Measurements from ENCODE around the gene MAPKBP1.

The MAPKBP1 gene

GRCh38 chr15:41861736-41862356, 87.6 kb downstream of the MAPKBP1 start:
- Mint-ChIP-seq H3K4me1 (ENCODE audit: low read depth) (peaks cover 7% of the 10 kb centered on the region), H3K4me3 (no peak overlapping the region), H3K27ac (no peak overlapping the region), H3K9me3 (no peaks in the 10 kb centered on the region), H3K27me3 (ENCODE audit: low read depth) (no peaks in the 10 kb centered on the region), H3K36me3 (ENCODE audit: low read depth) (no peaks in the 10 kb centered on the region)

- Mint-ChIP-seq H3K27me3 (ENCODE audit: low read depth) (no peaks in the 10 kb centered on the region), H3K4me1 (ENCODE audit: low read depth) (peaks cover 7% of the 10 kb centered on the region), H3K36me3 (ENCODE audit: low read depth) (no peaks in the 10 kb centered on the region), H3K9me3 (no peaks in the 10 kb centered on the region), H3K27ac (no peak overlapping the region), H3K4me3 (no peak overlapping the region)
Measured at GRCh38 chr15:41862515-41863116, 88.3 kb downstream of the MAPKBP1 start.

- Mint-ChIP-seq H3K4me3 (no peak overlapping the region), H3K36me3 (ENCODE audit: low read depth) (peaks cover 2% of the 10 kb centered on the region), H3K4me1 (ENCODE audit: low read depth) (peaks cover 4% of the 10 kb centered on the region), H3K27ac (no peak overlapping the region), H3K27me3 (ENCODE audit: low read depth) (no peaks in the 10 kb centered on the region), H3K9me3 (no peaks in the 10 kb centered on the region)
Measured at GRCh38 chr15:41865490-41866055, 91.3 kb downstream of the MAPKBP1 start.

GRCh38 chr15:41866263-41866703, 92.0 kb downstream of the MAPKBP1 start:
- peaks cover 5% of the 10 kb centered on the region for H3K4me1 Mint-ChIP-seq (ENCODE audit: low read depth)

GRCh38 chr15:41866872-41867579, 92.7 kb downstream of the MAPKBP1 start:
- H3K4me1 Mint-ChIP-seq (ENCODE audit: low read depth), result peaks cover 5% of the 10 kb centered on the region
- no peak overlapping the region for H3K4me3 Mint-ChIP-seq
- H3K9me3 Mint-ChIP-seq, result no peaks in the 10 kb centered on the region
- peaks cover 2% of the 10 kb centered on the region for H3K36me3 Mint-ChIP-seq (ENCODE audit: low read depth)
- H3K27me3 Mint-ChIP-seq (ENCODE audit: low read depth), result no peaks in the 10 kb centered on the region
- no peak overlapping the region for H3K27ac Mint-ChIP-seq

More at GRCh38 chr15:41866263-41866703, 92.0 kb downstream of the MAPKBP1 start:
- H3K9me3 Mint-ChIP-seq, result no peaks in the 10 kb centered on the region
- peaks cover 2% of the 10 kb centered on the region for H3K36me3 Mint-ChIP-seq (ENCODE audit: low read depth)
- H3K27ac Mint-ChIP-seq, result no peak overlapping the region
- H3K4me3 Mint-ChIP-seq, result no peak overlapping the region
- H3K27me3 Mint-ChIP-seq (ENCODE audit: low read depth), result no peaks in the 10 kb centered on the region

GRCh38 chr15:41868321-41868720, 94.0 kb downstream of the MAPKBP1 start:
- Mint-ChIP-seq H3K27me3 (ENCODE audit: low read depth) (no peaks in the 10 kb centered on the region), H3K4me3 (no peak overlapping the region), H3K36me3 (ENCODE audit: low read depth) (peaks cover 2% of the 10 kb centered on the region), H3K27ac (no peak overlapping the region), H3K4me1 (ENCODE audit: low read depth) (peaks cover 2% of the 10 kb centered on the region), H3K9me3 (no peaks in the 10 kb centered on the region)

GRCh38 chr15:41869770-41870688, 95.7 kb downstream of the MAPKBP1 start:
- peaks cover 2% of the 10 kb centered on the region for H3K4me1 Mint-ChIP-seq (ENCODE audit: low read depth)
- H3K27me3 Mint-ChIP-seq (ENCODE audit: low read depth), result no peaks in the 10 kb centered on the region
- peaks cover 2% of the 10 kb centered on the region for H3K36me3 Mint-ChIP-seq (ENCODE audit: low read depth)
- H3K27ac Mint-ChIP-seq, result peak overlapping the region; percentile 96
- peak overlapping the region; percentile 11 for H3K4me3 Mint-ChIP-seq
- no peaks in the 10 kb centered on the region for H3K9me3 Mint-ChIP-seq

GRCh38 chr15:41870689-41871081, 96.4 kb downstream of the MAPKBP1 start:
- Mint-ChIP-seq H3K27ac (peak overlapping the region; percentile 96), H3K27me3 (ENCODE audit: low read depth) (no peaks in the 10 kb centered on the region), H3K4me3 (peak overlapping the region; percentile 11)

GRCh38 chr15:41871175-41871905, 97.1 kb downstream of the MAPKBP1 start:
- H3K4me3 Mint-ChIP-seq, result no peak overlapping the region
- no peaks in the 10 kb centered on the region for H3K27me3 Mint-ChIP-seq (ENCODE audit: low read depth)
- peak overlapping the region; percentile 96 for H3K27ac Mint-ChIP-seq
- peaks cover 2% of the 10 kb centered on the region for H3K36me3 Mint-ChIP-seq (ENCODE audit: low read depth)
- peaks cover 2% of the 10 kb centered on the region for H3K4me1 Mint-ChIP-seq (ENCODE audit: low read depth)
- H3K9me3 Mint-ChIP-seq, result no peaks in the 10 kb centered on the region

More at GRCh38 chr15:41870689-41871081, 96.4 kb downstream of the MAPKBP1 start:
- no peaks in the 10 kb centered on the region for H3K9me3 Mint-ChIP-seq
- H3K36me3 Mint-ChIP-seq (ENCODE audit: low read depth), result peaks cover 2% of the 10 kb centered on the region
- H3K4me1 Mint-ChIP-seq (ENCODE audit: low read depth), result peaks cover 2% of the 10 kb centered on the region

- no peak overlapping the region for H3K27ac Mint-ChIP-seq
- no peaks in the 10 kb centered on the region for H3K27me3 Mint-ChIP-seq (ENCODE audit: low read depth)
- no peak overlapping the region for H3K4me3 Mint-ChIP-seq
- peaks cover 2% of the 10 kb centered on the region for H3K36me3 Mint-ChIP-seq (ENCODE audit: low read depth)
- no peaks in the 10 kb centered on the region for H3K9me3 Mint-ChIP-seq
- H3K4me1 Mint-ChIP-seq (ENCODE audit: low read depth), result peaks cover 2% of the 10 kb centered on the region
Measured at GRCh38 chr15:41872166-41872747, 98.0 kb downstream of the MAPKBP1 start.

- H3K4me3 Mint-ChIP-seq, result no peak overlapping the region
- H3K27ac Mint-ChIP-seq, result no peak overlapping the region
- peaks cover 2% of the 10 kb centered on the region for H3K4me1 Mint-ChIP-seq (ENCODE audit: low read depth)
- H3K9me3 Mint-ChIP-seq, result no peaks in the 10 kb centered on the region
- H3K27me3 Mint-ChIP-seq (ENCODE audit: low read depth), result no peaks in the 10 kb centered on the region
- H3K36me3 Mint-ChIP-seq (ENCODE audit: low read depth), result peaks cover 2% of the 10 kb centered on the region
Measured at GRCh38 chr15:41873711-41874110, 99.4 kb downstream of the MAPKBP1 start.

GRCh38 chr15:41874736-41875135, 100.5 kb downstream of the MAPKBP1 start:
- Mint-ChIP-seq H3K36me3 (ENCODE audit: low read depth) (peaks cover 2% of the 10 kb centered on the region), H3K27me3 (ENCODE audit: low read depth) (no peaks in the 10 kb centered on the region), H3K27ac (no peak overlapping the region), H3K4me1 (ENCODE audit: low read depth) (peaks cover 2% of the 10 kb centered on the region), H3K9me3 (no peaks in the 10 kb centered on the region), H3K4me3 (no peak overlapping the region)

- H3K4me1 Mint-ChIP-seq (ENCODE audit: low read depth), result no peaks in the 10 kb centered on the region
- H3K27me3 Mint-ChIP-seq (ENCODE audit: low read depth), result peaks cover 5% of the 10 kb centered on the region
- no peak overlapping the region for H3K27ac Mint-ChIP-seq
- no peak overlapping the region for H3K4me3 Mint-ChIP-seq
- H3K9me3 Mint-ChIP-seq, result no peaks in the 10 kb centered on the region
- H3K36me3 Mint-ChIP-seq (ENCODE audit: low read depth), result no peaks in the 10 kb centered on the region
Measured at GRCh38 chr15:41876007-41876406, 101.7 kb downstream of the MAPKBP1 start.

All from T-helper 1 cell treated with Interleukin-12 subunit alpha and Interleukin-12 subunit beta and Interleukin-4 antibody, amounts not matched to agents 30 μg/mL and 1 μg/mL, for 36 hours (primary cell).